Measurements from ENCODE around the gene MORC2.

MORC2 gene

DNA sequence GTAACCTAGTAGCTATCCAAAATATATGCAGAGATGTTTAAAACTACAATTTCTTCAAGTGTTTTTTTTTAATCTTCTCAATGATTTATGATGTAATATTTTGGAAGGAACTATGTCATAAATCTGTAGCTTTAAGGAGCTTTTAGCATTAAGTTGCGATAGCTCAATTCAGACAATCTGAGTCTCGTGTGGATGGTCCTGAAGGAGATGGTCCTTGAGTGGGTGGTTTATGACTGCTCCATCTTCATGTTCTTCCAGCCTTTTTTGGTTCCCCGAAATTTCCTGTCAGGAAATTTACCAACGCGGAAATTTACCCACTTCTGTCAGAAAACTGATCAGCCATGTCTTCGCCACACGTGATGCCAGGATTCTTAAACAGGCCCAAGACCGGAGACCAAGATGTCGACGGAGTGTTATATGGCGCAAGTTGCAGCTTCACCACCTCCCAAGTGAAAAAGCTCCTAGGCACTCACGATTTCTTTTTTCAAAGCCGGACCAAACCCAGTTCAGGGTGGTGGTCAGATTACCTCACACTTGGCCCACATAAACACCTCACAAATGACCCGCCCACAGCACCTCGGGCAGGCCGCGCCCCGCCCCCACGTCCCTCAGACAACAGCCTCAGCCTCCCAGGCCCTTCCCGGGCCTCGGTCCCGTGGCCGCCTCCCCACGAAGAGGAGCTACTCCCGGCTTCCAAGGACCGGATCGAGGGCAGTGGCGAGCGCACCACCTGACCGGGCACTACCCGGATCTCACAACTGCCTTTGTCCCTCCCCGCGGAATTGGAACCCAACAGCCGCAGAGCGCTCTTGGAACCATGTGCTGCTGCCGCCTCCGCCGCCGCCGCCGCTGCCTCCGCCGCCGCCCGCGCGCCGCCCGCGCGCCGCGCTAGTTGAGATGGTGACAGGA, at the start of gene MORC2:
TSS of gene MORC2 (minus strand) at position 760 of the 909 bp plus-strand sequence. CDS start 885 bp downstream, outside the sequence.
- no peaks in the 10 kb centered on the region for H3K27me3 ChIP-seq (ENCODE audit: control insufficient read depth in 5 of 5, insufficient read depth in 4 of 5, low read length in 5 of 5)
- peaks cover 12 to 20% (median 19%) of the 10 kb centered on the region in 5 donors for H3K36me3 ChIP-seq (ENCODE audit: control insufficient read depth in 5 of 5, insufficient read depth in 5 of 5, low read length in 5 of 5)
- H3K4me3 ChIP-seq (ENCODE audit: low read depth in 1 of 5, low read length in 5 of 5), result peak within 1 kb of the TSS; percentile 81 to 85 (median 83)
- H3K9me3 ChIP-seq (ENCODE audit: control insufficient read depth in 5 of 5, low read length in 5 of 5), result peaks cover 11 to 35% (median 26%) of the 10 kb centered on the region in 5 donors
- H3K9ac ChIP-seq (ENCODE audit: low read length in 5 of 5), result peak within 1 kb of the TSS; percentile 21 to 85 (median 81)
- peaks cover 6 to 28% (median 25%) of the 10 kb centered on the region in 5 donors for H3K4me1 ChIP-seq (ENCODE audit: control insufficient read depth in 5 of 5, insufficient read depth in 5 of 5, low read length in 5 of 5)
- H3K27ac ChIP-seq (ENCODE audit: low read depth, low read length), result peak within 1 kb of the TSS; percentile 66

DNA sequence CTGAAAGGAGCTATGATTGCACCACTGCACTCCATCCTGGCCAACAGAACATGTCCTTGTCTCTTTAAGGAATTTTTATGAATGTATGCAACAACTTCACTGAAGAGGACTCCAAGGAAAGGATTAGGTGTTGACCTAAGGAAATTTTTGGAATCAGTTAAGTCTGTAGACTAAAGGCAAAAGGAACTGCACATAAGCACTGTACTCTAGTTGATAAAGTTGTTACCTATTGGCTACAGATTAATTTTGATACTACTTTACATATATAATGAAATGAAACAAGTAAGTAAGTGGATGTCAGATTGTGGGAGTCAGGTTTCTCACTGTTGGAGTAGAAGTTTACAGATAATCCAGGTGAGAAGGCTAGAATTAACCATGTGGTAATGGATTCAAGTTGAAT, 37.0 kb upstream of the MORC2 start:
- H3K9ac ChIP-seq (ENCODE audit: low read length in 5 of 5), result no peak overlapping the region
- H3K4me3 ChIP-seq (ENCODE audit: low read depth in 1 of 5, low read length in 5 of 5), result no peak overlapping the region
- H3K27me3 ChIP-seq (ENCODE audit: control insufficient read depth in 5 of 5, insufficient read depth in 4 of 5, low read length in 5 of 5), result peaks cover 0 to 7% (median 0%) of the 10 kb centered on the region in 5 donors
- H3K9me3 ChIP-seq (ENCODE audit: control insufficient read depth in 5 of 5, low read length in 5 of 5), result peaks cover 3 to 15% (median 8%) of the 10 kb centered on the region in 5 donors
- H3K36me3 ChIP-seq (ENCODE audit: control insufficient read depth in 5 of 5, insufficient read depth in 5 of 5, low read length in 5 of 5), result no peaks in the 10 kb centered on the region
- no peak overlapping the region for H3K27ac ChIP-seq (ENCODE audit: low read depth, low read length)
- H3K4me1 ChIP-seq (ENCODE audit: control insufficient read depth in 5 of 5, insufficient read depth in 5 of 5, low read length in 5 of 5), result no peaks in the 10 kb centered on the region

DNA sequence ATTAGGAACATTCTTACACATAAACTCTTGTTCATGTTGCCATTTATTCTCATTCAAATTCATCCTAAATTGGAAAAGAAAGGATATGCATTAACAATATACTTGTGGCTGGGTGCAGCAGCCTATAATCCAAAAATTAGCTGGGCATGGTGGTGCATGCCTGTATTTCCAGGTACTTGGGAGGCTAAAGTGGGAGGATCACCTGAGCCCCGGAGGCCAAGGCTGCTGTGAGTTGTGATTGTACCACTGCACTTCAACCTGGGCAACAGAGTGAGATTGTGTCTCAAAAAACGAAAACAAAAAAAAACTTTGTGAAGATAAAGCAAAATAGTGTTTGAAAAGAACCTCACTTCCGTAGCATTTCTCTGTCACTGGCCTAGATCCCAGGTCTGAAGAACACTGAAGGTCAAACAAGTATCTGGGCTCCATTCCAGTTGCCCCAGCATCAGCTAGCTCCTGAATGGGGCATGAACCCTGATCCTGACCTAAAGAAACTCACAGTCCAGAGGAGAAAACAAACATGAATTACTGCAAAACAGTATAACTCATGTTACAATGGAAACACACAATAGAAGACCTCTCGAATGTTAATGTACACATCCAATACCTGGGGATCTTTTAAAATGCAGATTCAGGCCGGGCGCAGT, 32.7 kb upstream of the MORC2 start:
- Histone ChIP-seq H3K27ac (ENCODE audit: low read depth, low read length) (no peak overlapping the region), H3K4me1 (ENCODE audit: control insufficient read depth in 5 of 5, insufficient read depth in 5 of 5, low read length in 5 of 5) (no peaks in the 10 kb centered on the region)

DNA sequence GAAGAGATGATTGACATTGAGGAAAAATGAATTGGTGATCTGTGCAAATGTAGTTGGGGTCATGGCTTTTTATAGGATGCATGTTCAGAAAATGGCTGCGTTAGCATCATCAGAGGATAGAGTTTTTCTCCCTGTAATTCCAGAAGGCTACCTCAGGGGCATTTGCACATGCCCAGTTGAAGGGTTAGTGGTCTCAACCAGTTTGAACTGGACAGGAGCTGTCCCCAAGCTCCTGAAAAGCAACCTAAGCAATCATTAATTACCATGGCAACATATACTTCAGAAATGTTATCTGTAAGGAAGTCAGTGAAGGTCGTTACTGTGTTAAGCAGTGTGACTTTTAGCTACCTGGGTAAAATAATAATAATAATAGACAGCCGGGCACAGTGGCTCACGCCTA, 29.8 kb upstream of the MORC2 start:
- Histone ChIP-seq H3K36me3 (ENCODE audit: control insufficient read depth in 5 of 5, insufficient read depth in 5 of 5, low read length in 5 of 5) (no peaks in the 10 kb centered on the region), H3K9me3 (ENCODE audit: control insufficient read depth in 5 of 5, low read length in 5 of 5) (no peaks in the 10 kb centered on the region)

More for the DNA sequence above, 32.7 kb upstream of the MORC2 start:
- Histone ChIP-seq H3K36me3 (ENCODE audit: control insufficient read depth in 5 of 5, insufficient read depth in 5 of 5, low read length in 5 of 5) (no peaks in the 10 kb centered on the region), H3K9ac (ENCODE audit: low read length in 5 of 5) (no peak overlapping the region), H3K4me3 (ENCODE audit: low read depth in 1 of 5, low read length in 5 of 5) (no peak overlapping the region), H3K27me3 (ENCODE audit: control insufficient read depth in 5 of 5, insufficient read depth in 4 of 5, low read length in 5 of 5) (peaks cover 0 to 7% (median 0%) of the 10 kb centered on the region in 5 donors), H3K9me3 (ENCODE audit: control insufficient read depth in 5 of 5, low read length in 5 of 5) (peaks cover 3 to 13% (median 8%) of the 10 kb centered on the region in 5 donors)

DNA sequence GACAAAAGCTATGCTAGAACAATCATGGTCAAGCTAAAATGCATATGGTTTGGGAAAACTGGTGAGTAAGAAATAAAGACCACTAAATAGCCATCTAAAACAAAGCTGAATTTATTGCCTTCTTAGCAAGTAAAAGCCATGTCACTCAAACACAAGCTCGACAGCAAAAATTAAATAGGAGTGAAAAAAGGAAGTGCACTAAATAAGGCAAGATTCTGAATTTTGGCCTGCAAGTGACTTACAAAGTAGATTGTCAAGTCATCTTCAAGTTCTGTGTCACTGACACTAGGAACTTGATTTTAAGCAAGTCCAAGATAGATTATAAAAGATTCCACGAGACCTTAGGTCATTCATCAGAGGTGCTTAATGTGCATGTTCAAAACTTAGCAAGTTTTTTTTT, 27.9 kb upstream of the MORC2 start:
- Histone ChIP-seq H3K4me1 (ENCODE audit: control insufficient read depth in 5 of 5, insufficient read depth in 5 of 5, low read length in 5 of 5) (no peaks in the 10 kb centered on the region), H3K4me3 (ENCODE audit: low read depth in 1 of 5, low read length in 5 of 5) (no peak overlapping the region), H3K27ac (ENCODE audit: low read depth, low read length) (no peak overlapping the region)

More for the DNA sequence above, 29.8 kb upstream of the MORC2 start:
- H3K27ac ChIP-seq (ENCODE audit: low read depth, low read length), result no peak overlapping the region
- H3K27me3 ChIP-seq (ENCODE audit: control insufficient read depth in 5 of 5, insufficient read depth in 4 of 5, low read length in 5 of 5), result peaks cover 0 to 7% (median 0%) of the 10 kb centered on the region in 5 donors
- H3K4me1 ChIP-seq (ENCODE audit: control insufficient read depth in 5 of 5, insufficient read depth in 5 of 5, low read length in 5 of 5), result no peaks in the 10 kb centered on the region
- H3K9ac ChIP-seq (ENCODE audit: low read length in 5 of 5), result no peak overlapping the region
- H3K4me3 ChIP-seq (ENCODE audit: low read depth in 1 of 5, low read length in 5 of 5), result no peak overlapping the region

DNA sequence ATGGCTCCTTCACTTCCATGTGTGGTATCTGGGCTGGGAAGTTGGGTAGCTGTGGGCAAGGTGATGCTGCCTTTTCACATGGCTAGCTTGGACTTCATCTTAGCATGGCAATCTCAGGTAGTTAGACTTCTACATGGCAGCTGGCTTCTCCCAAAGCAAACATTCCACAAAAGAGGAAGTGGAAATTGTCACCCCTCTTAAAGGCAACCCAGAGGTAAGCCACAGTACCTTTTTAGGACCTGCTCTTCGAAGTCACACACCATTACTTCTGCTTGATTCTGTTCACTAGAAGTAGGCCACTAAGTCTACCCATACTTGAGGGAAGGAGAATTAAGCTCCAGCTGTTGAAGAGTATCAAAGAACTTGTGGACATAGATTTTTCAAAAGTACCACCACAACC, 26.4 kb upstream of the MORC2 start:
- Histone ChIP-seq H3K36me3 (ENCODE audit: control insufficient read depth in 5 of 5, insufficient read depth in 5 of 5, low read length in 5 of 5) (no peaks in the 10 kb centered on the region), H3K9ac (ENCODE audit: low read length in 5 of 5) (no peak overlapping the region), H3K27me3 (ENCODE audit: control insufficient read depth in 5 of 5, insufficient read depth in 4 of 5, low read length in 5 of 5) (no peaks in the 10 kb centered on the region), H3K4me3 (ENCODE audit: low read depth in 1 of 5, low read length in 5 of 5) (no peak overlapping the region), H3K9me3 (ENCODE audit: control insufficient read depth in 5 of 5, low read length in 5 of 5) (peaks cover 0 to 14% (median 12%) of the 10 kb centered on the region in 5 donors), H3K27ac (ENCODE audit: low read depth, low read length) (no peak overlapping the region), H3K4me1 (ENCODE audit: control insufficient read depth in 5 of 5, insufficient read depth in 5 of 5, low read length in 5 of 5) (no peaks in the 10 kb centered on the region)

More for the DNA sequence above, 27.9 kb upstream of the MORC2 start:
- H3K27me3 ChIP-seq (ENCODE audit: control insufficient read depth in 5 of 5, insufficient read depth in 4 of 5, low read length in 5 of 5), result no peaks in the 10 kb centered on the region
- H3K9ac ChIP-seq (ENCODE audit: low read length in 5 of 5), result no peak overlapping the region
- peaks cover 0 to 5% (median 4%) of the 10 kb centered on the region in 5 donors for H3K9me3 ChIP-seq (ENCODE audit: control insufficient read depth in 5 of 5, low read length in 5 of 5)
- no peaks in the 10 kb centered on the region for H3K36me3 ChIP-seq (ENCODE audit: control insufficient read depth in 5 of 5, insufficient read depth in 5 of 5, low read length in 5 of 5)

DNA sequence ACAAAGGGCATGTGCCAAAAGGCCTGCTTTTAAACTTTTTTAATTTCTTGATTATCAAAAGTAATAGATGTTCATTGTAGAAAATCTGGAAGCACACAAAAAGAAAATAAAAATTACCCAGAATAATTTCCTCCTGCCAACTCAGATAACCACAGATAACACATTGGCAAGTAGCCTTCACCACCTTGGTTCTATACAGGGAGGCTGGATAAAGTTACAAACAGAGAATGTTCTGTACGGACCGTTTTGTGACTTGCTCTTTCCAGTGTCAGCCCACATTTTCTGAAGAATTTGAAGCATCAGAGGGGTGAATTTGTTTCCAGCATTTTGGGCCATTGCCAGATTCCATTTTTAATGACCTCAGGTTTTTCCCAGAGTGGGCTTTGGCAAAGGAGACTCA, 24.0 kb upstream of the MORC2 start:
- no peaks in the 10 kb centered on the region for H3K4me1 ChIP-seq (ENCODE audit: control insufficient read depth in 5 of 5, insufficient read depth in 5 of 5, low read length in 5 of 5)
- H3K9me3 ChIP-seq (ENCODE audit: control insufficient read depth in 5 of 5, low read length in 5 of 5), result peaks cover 3 to 34% (median 20%) of the 10 kb centered on the region in 5 donors
- H3K4me3 ChIP-seq (ENCODE audit: low read depth in 1 of 5, low read length in 5 of 5), result no peak overlapping the region
- no peak overlapping the region for H3K9ac ChIP-seq (ENCODE audit: low read length in 5 of 5)
- H3K27me3 ChIP-seq (ENCODE audit: control insufficient read depth in 5 of 5, insufficient read depth in 4 of 5, low read length in 5 of 5), result no peaks in the 10 kb centered on the region
- H3K27ac ChIP-seq (ENCODE audit: low read depth, low read length), result no peak overlapping the region
- no peaks in the 10 kb centered on the region for H3K36me3 ChIP-seq (ENCODE audit: control insufficient read depth in 5 of 5, insufficient read depth in 5 of 5, low read length in 5 of 5)

DNA sequence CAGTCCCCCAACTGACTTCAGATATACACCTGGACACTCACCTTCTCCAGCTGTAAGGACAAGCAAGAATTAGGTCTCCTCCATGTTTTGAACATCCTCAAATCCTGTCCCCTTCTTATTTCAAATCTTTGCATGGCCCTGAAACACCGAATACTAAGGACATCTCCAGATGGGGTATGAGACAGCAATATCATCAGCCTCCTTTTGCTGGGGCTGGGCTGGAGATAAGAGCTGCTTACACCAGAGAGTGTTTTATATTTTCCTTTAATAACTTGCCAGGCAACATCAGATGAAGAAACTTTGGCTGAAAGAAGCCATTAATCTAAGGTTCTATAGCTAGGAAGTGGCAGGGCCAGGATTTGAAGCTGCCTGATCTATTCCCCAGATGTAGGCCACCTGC, 22.1 kb upstream of the MORC2 start:
- Histone ChIP-seq H3K27ac (ENCODE audit: low read depth, low read length) (no peak overlapping the region), H3K27me3 (ENCODE audit: control insufficient read depth in 5 of 5, insufficient read depth in 4 of 5, low read length in 5 of 5) (no peaks in the 10 kb centered on the region), H3K4me3 (ENCODE audit: low read depth in 1 of 5, low read length in 5 of 5) (no peak overlapping the region), H3K9ac (ENCODE audit: low read length in 5 of 5) (no peak overlapping the region), H3K4me1 (ENCODE audit: control insufficient read depth in 5 of 5, insufficient read depth in 5 of 5, low read length in 5 of 5) (no peaks in the 10 kb centered on the region), H3K9me3 (ENCODE audit: control insufficient read depth in 5 of 5, low read length in 5 of 5) (peaks cover 3 to 40% (median 20%) of the 10 kb centered on the region in 5 donors), H3K36me3 (ENCODE audit: control insufficient read depth in 5 of 5, insufficient read depth in 5 of 5, low read length in 5 of 5) (no peaks in the 10 kb centered on the region)

DNA sequence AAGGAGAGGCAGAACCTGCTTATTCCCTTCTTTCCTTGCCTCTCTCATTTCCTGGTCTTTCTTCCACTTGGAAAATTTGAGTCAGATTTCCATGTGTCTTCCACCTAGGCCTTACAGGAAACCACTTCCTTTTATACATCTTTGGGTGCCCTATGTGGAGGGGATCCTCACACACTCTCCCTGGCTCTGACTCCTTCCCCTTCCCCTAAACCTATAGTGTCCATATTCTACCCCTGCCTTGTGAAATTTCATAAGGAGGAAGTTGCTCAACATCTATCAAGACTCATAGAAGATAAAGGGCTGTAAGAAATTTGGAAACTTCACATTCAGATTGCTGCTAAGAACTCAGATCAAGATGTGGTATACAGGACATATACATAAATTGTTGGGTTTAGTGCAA, 20.9 kb upstream of the MORC2 start:
- Histone ChIP-seq H3K4me1 (ENCODE audit: control insufficient read depth in 5 of 5, insufficient read depth in 5 of 5, low read length in 5 of 5) (no peaks in the 10 kb centered on the region), H3K4me3 (ENCODE audit: low read depth in 1 of 5, low read length in 5 of 5) (no peak overlapping the region), H3K9me3 (ENCODE audit: control insufficient read depth in 5 of 5, low read length in 5 of 5) (peaks cover 3 to 47% (median 26%) of the 10 kb centered on the region in 5 donors), H3K27ac (ENCODE audit: low read depth, low read length) (no peak overlapping the region), H3K27me3 (ENCODE audit: control insufficient read depth in 5 of 5, insufficient read depth in 4 of 5, low read length in 5 of 5) (no peaks in the 10 kb centered on the region), H3K9ac (ENCODE audit: low read length in 5 of 5) (no peak overlapping the region), H3K36me3 (ENCODE audit: control insufficient read depth in 5 of 5, insufficient read depth in 5 of 5, low read length in 5 of 5) (no peaks in the 10 kb centered on the region)
